HL-60 (cell line): ENCODE results near the gene JPH3.

ENCODE experiments used
- DNase-seq, 2 experiments: peaks; one replicate each; pipeline ENCODE4 v3.0.0-alpha.2; 2010 to 2020; ENCODE audit warnings: low read depth in 1 of 2, low spot score in 1 of 2
- H3K27ac ChIP-seq: fragments of 250-450 bp; sonication (Bioruptor Pico); replicated peaks from 2 replicates; pipeline ENCODE4 v1.5.1; 2020; ENCODE audit warnings: mild to moderate bottlenecking, moderate library complexity
- H3K27me3 ChIP-seq: fragments of 250-450 bp; sonication (Bioruptor Pico); 2 replicates; pipeline ENCODE4 v1.5.1; 2021; ENCODE audit warnings: mild to moderate bottlenecking, moderate library complexity; ENCODE audit not compliant: insufficient read depth, poor library complexity, severe bottlenecking
- H3K4me3 ChIP-seq: replicated peaks from 2 replicates; pipeline ENCODE4 v1.5.1; 2011; ENCODE audit warnings: mild to moderate bottlenecking, control low read depth, low read length; ENCODE audit not compliant: insufficient read depth
- GABPA ChIP-seq: IDR thresholded peaks from 2 replicates; pipeline ENCODE4 v1.6.1; 2012; ENCODE audit warnings: low read depth
- POLR2AphosphoS5 ChIP-seq: IDR thresholded peaks from 2 replicates; pipeline ENCODE4 v1.6.1; 2012; ENCODE audit warnings: low read depth
- SPI1 ChIP-seq: IDR thresholded peaks from 2 replicates; pipeline ENCODE4 v1.6.1; 2012; ENCODE audit warnings: low read depth, mild to moderate bottlenecking, borderline replicate concordance
- TF ChIP-seq, protein P1 (sequence below): IDR thresholded peaks from one replicate; pipeline ENCODE4 v1.5.1; 2011; ENCODE audit warnings: low read length, control low read depth, inconsistent platforms; ENCODE audit not compliant: insufficient read depth
- TF ChIP-seq, protein P2 (sequence below): IDR thresholded peaks from 2 replicates; pipeline ENCODE4 v1.6.1; 2012; ENCODE audit warnings: low read depth; ENCODE audit not compliant: insufficient replicate concordance

JPH3 gene

DNA sequence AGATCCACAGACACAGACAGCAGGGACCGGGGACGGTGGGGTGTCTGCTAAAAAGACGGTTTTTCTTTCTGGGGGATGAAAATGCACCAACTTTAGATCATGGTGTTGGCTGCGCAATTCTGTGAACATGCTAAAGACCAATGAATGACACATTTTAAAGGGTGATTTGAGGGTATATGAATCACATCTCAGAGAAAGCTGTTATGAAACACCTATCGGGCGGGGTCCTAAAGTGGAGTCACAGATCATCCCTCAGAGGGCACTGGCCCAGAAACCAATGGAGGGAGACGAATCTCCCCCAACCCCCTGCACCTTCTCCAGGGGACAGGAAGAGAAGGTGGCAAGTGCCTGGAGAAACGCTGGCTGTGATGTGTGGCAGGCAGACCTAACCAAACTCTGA is 137.5 kb downstream of the JPH3 start:
- no peak for DNase-seq
- Histone ChIP-seq H3K27me3 (no peaks in the 10 kb centered on the region), H3K27ac (no peak overlapping the region), H3K4me3 (no peak overlapping the region)
- TF ChIP-seq SPI1 (no peak), POLR2AphosphoS5 (no peak), GABPA (no peak)
- TF ChIP-seq, protein P1, sequence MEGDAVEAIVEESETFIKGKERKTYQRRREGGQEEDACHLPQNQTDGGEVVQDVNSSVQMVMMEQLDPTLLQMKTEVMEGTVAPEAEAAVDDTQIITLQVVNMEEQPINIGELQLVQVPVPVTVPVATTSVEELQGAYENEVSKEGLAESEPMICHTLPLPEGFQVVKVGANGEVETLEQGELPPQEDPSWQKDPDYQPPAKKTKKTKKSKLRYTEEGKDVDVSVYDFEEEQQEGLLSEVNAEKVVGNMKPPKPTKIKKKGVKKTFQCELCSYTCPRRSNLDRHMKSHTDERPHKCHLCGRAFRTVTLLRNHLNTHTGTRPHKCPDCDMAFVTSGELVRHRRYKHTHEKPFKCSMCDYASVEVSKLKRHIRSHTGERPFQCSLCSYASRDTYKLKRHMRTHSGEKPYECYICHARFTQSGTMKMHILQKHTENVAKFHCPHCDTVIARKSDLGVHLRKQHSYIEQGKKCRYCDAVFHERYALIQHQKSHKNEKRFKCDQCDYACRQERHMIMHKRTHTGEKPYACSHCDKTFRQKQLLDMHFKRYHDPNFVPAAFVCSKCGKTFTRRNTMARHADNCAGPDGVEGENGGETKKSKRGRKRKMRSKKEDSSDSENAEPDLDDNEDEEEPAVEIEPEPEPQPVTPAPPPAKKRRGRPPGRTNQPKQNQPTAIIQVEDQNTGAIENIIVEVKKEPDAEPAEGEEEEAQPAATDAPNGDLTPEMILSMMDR, result no peak
- TF ChIP-seq, protein P2, sequence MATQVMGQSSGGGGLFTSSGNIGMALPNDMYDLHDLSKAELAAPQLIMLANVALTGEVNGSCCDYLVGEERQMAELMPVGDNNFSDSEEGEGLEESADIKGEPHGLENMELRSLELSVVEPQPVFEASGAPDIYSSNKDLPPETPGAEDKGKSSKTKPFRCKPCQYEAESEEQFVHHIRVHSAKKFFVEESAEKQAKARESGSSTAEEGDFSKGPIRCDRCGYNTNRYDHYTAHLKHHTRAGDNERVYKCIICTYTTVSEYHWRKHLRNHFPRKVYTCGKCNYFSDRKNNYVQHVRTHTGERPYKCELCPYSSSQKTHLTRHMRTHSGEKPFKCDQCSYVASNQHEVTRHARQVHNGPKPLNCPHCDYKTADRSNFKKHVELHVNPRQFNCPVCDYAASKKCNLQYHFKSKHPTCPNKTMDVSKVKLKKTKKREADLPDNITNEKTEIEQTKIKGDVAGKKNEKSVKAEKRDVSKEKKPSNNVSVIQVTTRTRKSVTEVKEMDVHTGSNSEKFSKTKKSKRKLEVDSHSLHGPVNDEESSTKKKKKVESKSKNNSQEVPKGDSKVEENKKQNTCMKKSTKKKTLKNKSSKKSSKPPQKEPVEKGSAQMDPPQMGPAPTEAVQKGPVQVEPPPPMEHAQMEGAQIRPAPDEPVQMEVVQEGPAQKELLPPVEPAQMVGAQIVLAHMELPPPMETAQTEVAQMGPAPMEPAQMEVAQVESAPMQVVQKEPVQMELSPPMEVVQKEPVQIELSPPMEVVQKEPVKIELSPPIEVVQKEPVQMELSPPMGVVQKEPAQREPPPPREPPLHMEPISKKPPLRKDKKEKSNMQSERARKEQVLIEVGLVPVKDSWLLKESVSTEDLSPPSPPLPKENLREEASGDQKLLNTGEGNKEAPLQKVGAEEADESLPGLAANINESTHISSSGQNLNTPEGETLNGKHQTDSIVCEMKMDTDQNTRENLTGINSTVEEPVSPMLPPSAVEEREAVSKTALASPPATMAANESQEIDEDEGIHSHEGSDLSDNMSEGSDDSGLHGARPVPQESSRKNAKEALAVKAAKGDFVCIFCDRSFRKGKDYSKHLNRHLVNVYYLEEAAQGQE, result no peak

DNA sequence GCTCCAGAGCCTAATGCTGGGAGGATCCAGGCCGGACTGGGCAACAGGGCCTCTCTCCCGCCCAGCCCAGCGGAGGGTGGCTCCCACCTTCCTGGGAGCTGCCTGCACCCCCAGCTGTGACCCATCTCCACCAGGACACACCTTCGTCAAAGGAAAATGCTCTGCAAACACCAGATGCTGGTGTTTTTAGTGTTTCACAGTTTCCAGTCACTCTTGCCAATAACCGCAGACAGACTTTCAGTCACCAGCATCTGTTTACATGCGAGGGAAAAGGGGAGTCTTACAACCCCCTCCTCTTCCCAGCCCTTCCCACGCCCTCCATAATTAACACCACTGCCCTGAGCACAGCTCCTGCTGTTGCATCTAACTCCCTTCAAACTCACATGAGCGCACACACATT is 138.1 kb downstream of the JPH3 start:
- Histone ChIP-seq H3K4me3 (no peak overlapping the region), H3K27ac (no peak overlapping the region), H3K27me3 (no peaks in the 10 kb centered on the region)
- TF ChIP-seq, protein P2, result no peak
- TF ChIP-seq GABPA, result no peak
- TF ChIP-seq SPI1, result no peak
- TF ChIP-seq, protein P1, result no peak
- no peak for TF ChIP-seq POLR2AphosphoS5
- DNase-seq, result no peak

DNA sequence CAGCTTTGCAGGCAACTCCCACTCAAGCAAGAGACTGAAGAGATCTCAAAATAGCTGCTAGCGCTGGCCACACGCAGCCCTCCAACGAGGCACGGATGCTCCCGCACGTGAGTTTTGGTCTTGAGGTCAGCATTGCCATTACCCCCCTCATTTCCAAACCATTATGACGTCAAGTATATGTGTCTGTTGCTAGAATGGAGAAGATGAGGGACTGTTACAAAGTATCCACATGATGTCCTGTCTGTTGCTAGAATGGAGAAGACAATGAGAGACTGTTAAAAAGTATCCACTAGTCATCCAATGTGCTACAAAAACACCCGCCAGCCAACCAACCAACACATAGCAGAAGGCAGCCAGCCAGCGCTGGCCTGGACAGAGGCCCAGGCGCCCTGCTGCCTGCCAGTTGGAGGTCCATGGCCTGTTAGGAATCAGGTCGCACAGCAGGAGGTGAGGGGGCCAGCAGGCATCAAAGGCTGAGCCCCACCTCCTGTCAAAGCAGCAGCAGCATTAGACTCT is 138.7 kb downstream of the JPH3 start:
- no peak for DNase-seq
- TF ChIP-seq, protein P1, result no peak
- TF ChIP-seq SPI1 (no peak), GABPA (no peak), POLR2AphosphoS5 (no peak)
- TF ChIP-seq, protein P2, result no peak

More for the DNA sequence above, 138.7 kb downstream of the JPH3 start:
- Histone ChIP-seq H3K27me3 (no peaks in the 10 kb centered on the region), H3K27ac (no peak overlapping the region), H3K4me3 (no peak overlapping the region)
